K562 (cell line): ENCODE results near the gene ZNF862. TPM values are rescaled to one million over a fixed set of nuclear protein-coding genes. Genes with fewer than 3 reads are reported as not detected.

Source experiments
- ARID1B ChIP-seq: fragments of 450-650 bp; IDR thresholded peaks from 2 replicates; pipeline ENCODE4 v1.6.1; 2016; ENCODE audit warnings: antibody characterized with exemption, mild to moderate bottlenecking, inconsistent platforms
- CEBPB ChIP-seq: fragments of 450-650 bp; IDR thresholded peaks from 2 replicates; pipeline ENCODE4 v1.6.1; 2016; ENCODE audit warnings: missing genetic modification characterization, missing compliant biosample characterization
- COPS2 ChIP-seq: fragments of 450-650 bp; conservative IDR thresholded peaks from 2 replicates; pipeline ENCODE4 v1.6.1; 2016; ENCODE audit warnings: mild to moderate bottlenecking, moderate library complexity
- CREM ChIP-seq: IDR thresholded peaks from 2 replicates; pipeline ENCODE4 v1.6.1; 2014; ENCODE audit warnings: antibody characterized with exemption, low read depth
- GTF2F1 ChIP-seq: IDR thresholded peaks from 2 replicates; pipeline ENCODE4 v1.6.1; 2011; ENCODE audit warnings: low read depth, low read length, improper control_type of control experiment
- HLTF ChIP-seq: fragments of 450-650 bp; IDR thresholded peaks from 2 replicates; pipeline ENCODE4 v1.6.1; 2016
- ILK ChIP-seq: fragments of 450-650 bp; IDR thresholded peaks from 2 replicates; pipeline ENCODE4 v1.6.1; 2016; ENCODE audit warnings: missing genetic modification characterization, low read depth, mild to moderate bottlenecking, missing compliant biosample characterization, moderate library complexity, borderline replicate concordance
- LARP7 ChIP-seq: fragments of 450-650 bp; IDR thresholded peaks from 2 replicates; pipeline ENCODE4 v1.6.1; 2016
- LEF1 ChIP-seq: fragments of 450-650 bp; IDR thresholded peaks from 2 replicates; pipeline ENCODE4 v1.6.1; 2016; ENCODE audit warnings: mild to moderate bottlenecking
- MCM3 ChIP-seq: fragments of 450-650 bp; IDR thresholded peaks from 2 replicates; pipeline ENCODE4 v1.6.1; 2016
- MTA1 ChIP-seq: fragments of 450-650 bp; IDR thresholded peaks from 2 replicates; pipeline ENCODE4 v1.6.1; 2017; ENCODE audit warnings: borderline replicate concordance
- PCBP1 ChIP-seq: fragments of 200-400 bp; formaldehyde crosslinking; IDR thresholded peaks from 2 replicates; pipeline ENCODE4 v1.6.1; 2018; ENCODE audit warnings: mild to moderate bottlenecking, low read depth, low read length; ENCODE audit not compliant: poor library complexity, severe bottlenecking
- ZNF311 ChIP-seq: fragments of 250-450 bp; sonication (Bioruptor Pico); IDR thresholded peaks from 2 replicates; pipeline ENCODE4 v1.4.0; 2020; ENCODE audit warnings: mild to moderate bottlenecking, moderate library complexity
- ZNF41 ChIP-seq: fragments of 250-450 bp; sonication (Bioruptor Pico); conservative IDR thresholded peaks from 2 replicates; pipeline ENCODE4 v1.4.0; 2020; ENCODE audit warnings: mild to moderate bottlenecking
- ZNF76 ChIP-seq: fragments of 250-450 bp; sonication (Bioruptor Pico); IDR thresholded peaks from 2 replicates; pipeline ENCODE4 v1.4.0; 2020; ENCODE audit warnings: mild to moderate bottlenecking, moderate library complexity, borderline replicate concordance
- polyA plus RNA-seq, 8 experiments: library from polyadenylated mRNA; depleted of rRNA in 4 of 8; stranded (reverse) in 5 of 8; unstranded in 3 of 8; fragments of >200 nt; fragmentation: Nextera tagmentation in 2 of 8; fragmentation: Illumina TruSeq in 1 of 8; extraction: Ambion mirVana in 2 of 8; extraction: Trizol in 1 of 8; gene quantifications; 2 replicates each; pipeline versions ENCODE4 v1.2.1 to v1.2.3, GENCODE V29; 2011 to 2014; ENCODE audit warnings: inconsistent platforms in 1 of 8, missing spikeins in 1 of 8
- total RNA-seq, 7 experiments: library from RNA; depleted of rRNA in 6 of 7; stranded (reverse); fragments of >200 nt in 6 of 7; fragmentation: Illumina TruSeq in 2 of 7; extraction: Trizol in 2 of 7; gene quantifications; 2 replicates each; pipeline versions ENCODE4 v1.2.1 to v1.2.3, GENCODE V29; 2011 to 2021; ENCODE audit warnings: low replicate concordance in 1 of 7
- TF ChIP-seq, protein P1 (sequence below): fragments of 250-450 bp; sonication (Bioruptor Pico); IDR thresholded peaks from 2 replicates; pipeline ENCODE4 v1.5.0; 2020; ENCODE audit warnings: mild to moderate bottlenecking, borderline replicate concordance
- TF ChIP-seq, protein P2 (sequence below): sonication (generic); formaldehyde crosslinking; IDR thresholded peaks from 2 replicates; pipeline ENCODE4 v1.8.1; 2023; ENCODE audit warnings: mild to moderate bottlenecking, missing genetic modification reagents
- TF ChIP-seq, protein P3 (sequence below): IDR thresholded peaks from 2 replicates; pipeline ENCODE4 v1.6.1; 2011; ENCODE audit not compliant: insufficient read length; ENCODE audit errors: extremely low read depth
- TF ChIP-seq, protein P4 (sequence below): sonication (generic); formaldehyde crosslinking; IDR thresholded peaks from 2 replicates; pipeline ENCODE4 v1.8.0; 2022; ENCODE audit warnings: mild to moderate bottlenecking, missing genetic modification reagents

ZNF862 gene
- total and polyA plus RNA-seq, 9 of the 15 experiments (the other 6 are each of a cell fraction or from before 2014, with no cell fraction given): 1.1 to 3.9 (median 2.6) TPM

DNA sequence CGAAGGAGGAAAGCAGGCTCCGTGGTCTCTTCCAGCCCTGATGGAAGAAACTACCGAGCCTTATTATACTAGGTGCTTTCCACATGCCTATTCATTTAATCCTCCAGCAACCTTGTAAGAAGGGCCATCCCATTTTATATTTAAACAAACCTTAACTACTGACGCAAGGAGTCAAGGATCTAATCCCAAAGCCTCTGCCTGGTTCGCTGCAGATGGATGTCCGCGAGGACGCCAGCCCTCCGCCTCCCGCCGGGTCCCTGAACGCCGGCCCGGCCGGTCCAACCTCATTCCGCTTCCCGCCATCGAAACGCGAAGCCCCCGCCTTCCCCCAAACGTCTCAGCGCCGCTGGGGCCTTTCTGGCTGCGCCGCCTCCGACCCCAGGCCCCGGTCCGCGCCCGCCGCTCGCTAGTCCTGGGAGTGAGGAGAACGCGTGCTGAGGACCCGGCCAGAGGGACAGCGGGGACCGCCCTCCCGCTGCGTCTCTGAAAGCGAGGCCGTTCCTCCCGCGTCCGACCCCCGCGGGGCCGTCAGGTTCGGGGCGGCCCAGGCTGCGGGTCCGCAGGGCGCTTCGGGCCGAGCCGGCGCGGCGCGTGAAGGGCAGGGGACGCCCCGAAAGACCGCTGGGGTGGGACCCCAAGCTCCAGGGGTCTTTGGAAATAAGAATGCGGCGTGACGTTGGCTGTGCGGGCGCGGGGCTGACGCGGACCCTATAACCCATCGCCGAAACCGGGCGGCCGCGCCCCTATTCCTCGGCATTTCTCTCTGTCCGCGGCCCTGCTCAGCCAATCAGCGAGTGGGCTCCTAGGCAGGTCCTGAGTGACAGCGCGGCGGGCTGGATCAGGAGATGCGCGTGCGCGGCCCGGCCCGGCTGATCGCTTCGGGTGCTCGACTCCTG lies 35.1 kb downstream of the ZNF862 start, which contains the start of gene ATP6V0E2 (continued):
- TF ChIP-seq, protein P1, sequence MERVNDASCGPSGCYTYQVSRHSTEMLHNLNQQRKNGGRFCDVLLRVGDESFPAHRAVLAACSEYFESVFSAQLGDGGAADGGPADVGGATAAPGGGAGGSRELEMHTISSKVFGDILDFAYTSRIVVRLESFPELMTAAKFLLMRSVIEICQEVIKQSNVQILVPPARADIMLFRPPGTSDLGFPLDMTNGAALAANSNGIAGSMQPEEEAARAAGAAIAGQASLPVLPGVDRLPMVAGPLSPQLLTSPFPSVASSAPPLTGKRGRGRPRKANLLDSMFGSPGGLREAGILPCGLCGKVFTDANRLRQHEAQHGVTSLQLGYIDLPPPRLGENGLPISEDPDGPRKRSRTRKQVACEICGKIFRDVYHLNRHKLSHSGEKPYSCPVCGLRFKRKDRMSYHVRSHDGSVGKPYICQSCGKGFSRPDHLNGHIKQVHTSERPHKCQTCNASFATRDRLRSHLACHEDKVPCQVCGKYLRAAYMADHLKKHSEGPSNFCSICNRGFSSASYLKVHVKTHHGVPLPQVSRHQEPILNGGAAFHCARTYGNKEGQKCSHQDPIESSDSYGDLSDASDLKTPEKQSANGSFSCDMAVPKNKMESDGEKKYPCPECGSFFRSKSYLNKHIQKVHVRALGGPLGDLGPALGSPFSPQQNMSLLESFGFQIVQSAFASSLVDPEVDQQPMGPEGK: no peak
- TF ChIP-seq MCM3 (no peak), LEF1 (no peak), LARP7 (no peak), CREM (0 out of 2 replicates have a peak, but pooled peaks have one; percentile 15), ZNF41 (no peak), ARID1B (no peak), COPS2 (no peak), PCBP1 (no peak), ZNF76 (CRISPR knock-in tag) (peak; percentile 44; the same call in 1 of the 2 replicates), CEBPB (tag) (no peak), ZNF311 (no peak), ILK (no peak), HLTF (no peak), MTA1 (no peak), GTF2F1 (no peak)
- TF ChIP-seq, protein P2, sequence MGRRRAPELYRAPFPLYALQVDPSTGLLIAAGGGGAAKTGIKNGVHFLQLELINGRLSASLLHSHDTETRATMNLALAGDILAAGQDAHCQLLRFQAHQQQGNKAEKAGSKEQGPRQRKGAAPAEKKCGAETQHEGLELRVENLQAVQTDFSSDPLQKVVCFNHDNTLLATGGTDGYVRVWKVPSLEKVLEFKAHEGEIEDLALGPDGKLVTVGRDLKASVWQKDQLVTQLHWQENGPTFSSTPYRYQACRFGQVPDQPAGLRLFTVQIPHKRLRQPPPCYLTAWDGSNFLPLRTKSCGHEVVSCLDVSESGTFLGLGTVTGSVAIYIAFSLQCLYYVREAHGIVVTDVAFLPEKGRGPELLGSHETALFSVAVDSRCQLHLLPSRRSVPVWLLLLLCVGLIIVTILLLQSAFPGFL (CRISPR knock-in tag): no peak; the same call in 1 of the 2 replicates
- TF ChIP-seq, protein P3, sequence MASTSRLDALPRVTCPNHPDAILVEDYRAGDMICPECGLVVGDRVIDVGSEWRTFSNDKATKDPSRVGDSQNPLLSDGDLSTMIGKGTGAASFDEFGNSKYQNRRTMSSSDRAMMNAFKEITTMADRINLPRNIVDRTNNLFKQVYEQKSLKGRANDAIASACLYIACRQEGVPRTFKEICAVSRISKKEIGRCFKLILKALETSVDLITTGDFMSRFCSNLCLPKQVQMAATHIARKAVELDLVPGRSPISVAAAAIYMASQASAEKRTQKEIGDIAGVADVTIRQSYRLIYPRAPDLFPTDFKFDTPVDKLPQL: no peak
- TF ChIP-seq, protein P4, sequence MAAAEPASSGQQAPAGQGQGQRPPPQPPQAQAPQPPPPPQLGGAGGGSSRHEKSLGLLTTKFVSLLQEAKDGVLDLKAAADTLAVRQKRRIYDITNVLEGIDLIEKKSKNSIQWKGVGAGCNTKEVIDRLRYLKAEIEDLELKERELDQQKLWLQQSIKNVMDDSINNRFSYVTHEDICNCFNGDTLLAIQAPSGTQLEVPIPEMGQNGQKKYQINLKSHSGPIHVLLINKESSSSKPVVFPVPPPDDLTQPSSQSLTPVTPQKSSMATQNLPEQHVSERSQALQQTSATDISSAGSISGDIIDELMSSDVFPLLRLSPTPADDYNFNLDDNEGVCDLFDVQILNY: no peak
